ENCODE measurements around the gene HLA-DMB.

GRCh38 chr6:32938494-32938893 lies 2.3 kb downstream of the HLA-DMB start:
- no peak for TF ChIP-seq POLR2A (IDR thresholded peaks at IDR 0.05; ENCODE audit: low read depth, low read length)
- TF ChIP-seq TAF1 (IDR thresholded peaks at IDR 0.05; ENCODE audit: borderline replicate concordance, low read depth, low read length) = no peak

All from GM12892 (cell line).